Kidney tubule cell (primary cell): Measurements from ENCODE around the gene CITED4.

ENCODE experiments used
- DNase-seq: peaks from one replicate; pipeline ENCODE4 v3.0.0-alpha.2; 2018; ENCODE audit warnings: low spot score

CITED4 gene

GRCh38 chr1:40853113-40853884, 8.9 kb downstream of the CITED4 start:
- DNase-seq: peak; percentile 71

- no peak for DNase-seq
These were observed 10.5 kb downstream of the CITED4 start for GRCh38 chr1:40851643-40852042.

- DNase-seq: peak; percentile 73
These were observed 12.2 kb downstream of the CITED4 start for GRCh38 chr1:40849801-40850592.

GRCh38 chr1:40848530-40849189, 13.5 kb downstream of the CITED4 start:
- peak; percentile 83 for DNase-seq

- DNase-seq: peak; percentile 84
These were observed 15.0 kb downstream of the CITED4 start for GRCh38 chr1:40847023-40847745.

GRCh38 chr1:40845895-40846294, 16.3 kb downstream of the CITED4 start:
- DNase-seq: no peak

GRCh38 chr1:40844887-40845878, 17.0 kb downstream of the CITED4 start:
- no peak for DNase-seq

- no peak for DNase-seq
These were observed 18.1 kb downstream of the CITED4 start for GRCh38 chr1:40844079-40844478.

GRCh38 chr1:40842691-40843090, 19.5 kb downstream of the CITED4 start:
- DNase-seq: no peak

GRCh38 chr1:40842207-40842606, 20.0 kb downstream of the CITED4 start:
- DNase-seq: peak; percentile 79

GRCh38 chr1:40841602-40842001, 20.6 kb downstream of the CITED4 start:
- DNase-seq: peak; percentile 79

GRCh38 chr1:40840526-40841323, 21.4 kb downstream of the CITED4 start:
- DNase-seq: no peak

GRCh38 chr1:40839943-40840335, 22.2 kb downstream of the CITED4 start:
- DNase-seq: no peak

- peak; percentile 58 for DNase-seq
These were observed 22.9 kb downstream of the CITED4 start for GRCh38 chr1:40838980-40839942.

- no peak for DNase-seq
These were observed 23.9 kb downstream of the CITED4 start for GRCh38 chr1:40838045-40838979.

GRCh38 chr1:40837601-40838000, 24.6 kb downstream of the CITED4 start:
- no peak for DNase-seq

GRCh38 chr1:40836283-40836682, 25.9 kb downstream of the CITED4 start:
- DNase-seq: no peak
